HepG2 (cell line): ENCODE measurements around the gene TMEM143. TPM values are rescaled to one million over a fixed set of nuclear protein-coding genes. Genes with fewer than 3 reads are reported as not detected.

Experiments used
- AGO2 ChIP-seq: fragments of 200-400 bp; formaldehyde crosslinking; optimal IDR thresholded peaks from 2 replicates; pipeline ENCODE3; 2017; ENCODE audit warnings: mild to moderate bottlenecking, low read depth, low read length, moderate library complexity
- ARID3A ChIP-seq: IDR thresholded peaks from 2 replicates; pipeline ENCODE4 v1.6.1; 2012; ENCODE audit warnings: low read depth, low read length, improper control_type of control experiment
- ELK4 ChIP-seq: sonication (generic); formaldehyde crosslinking; IDR thresholded peaks from 2 replicates; pipeline ENCODE4 v1.9.0; 2021; ENCODE audit warnings: missing genetic modification reagents, borderline replicate concordance
- EP300 ChIP-seq, 3 experiments: sonication (generic) in 1 of 3; formaldehyde crosslinking in 1 of 3; IDR thresholded peaks; 2 replicates each; pipeline versions ENCODE4 v1.5.1 to v1.6.1; 2011 to 2020; ENCODE audit warnings: low read depth in 2 of 3, low read length in 2 of 3, borderline replicate concordance in 1 of 3, improper control_type of control experiment in 1 of 3, mild to moderate bottlenecking in 1 of 3, missing genetic modification reagents in 1 of 3, moderate library complexity in 1 of 3
- GMEB1 ChIP-seq: sonication (generic); formaldehyde crosslinking; IDR thresholded peaks from 2 replicates; pipeline ENCODE4 v1.5.1; 2020; ENCODE audit warnings: missing genetic modification reagents, mild to moderate bottlenecking, borderline replicate concordance
- GZF1 ChIP-seq: sonication (generic); formaldehyde crosslinking; IDR thresholded peaks from 2 replicates; pipeline ENCODE4 v1.5.1; 2020; ENCODE audit warnings: mild to moderate bottlenecking, missing genetic modification reagents
- HMG20B ChIP-seq: conservative IDR thresholded peaks from 2 replicates; pipeline ENCODE4 v1.6.1; 2016; ENCODE audit warnings: missing genetic modification reagents, missing compliant biosample characterization
- HNRNPLL ChIP-seq: fragments of 200-400 bp; formaldehyde crosslinking; IDR thresholded peaks from 2 replicates; pipeline ENCODE4 v1.6.1; 2017; ENCODE audit warnings: mild to moderate bottlenecking, low read depth, low read length; ENCODE audit not compliant: poor library complexity, severe bottlenecking
- KLF6 ChIP-seq: IDR thresholded peaks from 2 replicates; pipeline ENCODE4 v1.8.0; 2016; ENCODE audit warnings: missing biosample characterization, missing genetic modification reagents
- MEIS2 ChIP-seq: sonication (generic); formaldehyde crosslinking; IDR thresholded peaks from 2 replicates; pipeline ENCODE4 v1.9.0; 2021; ENCODE audit warnings: mild to moderate bottlenecking, missing genetic modification reagents
- MLX ChIP-seq: IDR thresholded peaks from 2 replicates; pipeline ENCODE4 v1.6.1; 2016
- NFAT5 ChIP-seq: sonication (generic); formaldehyde crosslinking; IDR thresholded peaks from 2 replicates; pipeline ENCODE4 v1.4.0; 2020; ENCODE audit warnings: missing genetic modification reagents
- PHF21A ChIP-seq: sonication (generic); formaldehyde crosslinking; IDR thresholded peaks from 2 replicates; pipeline ENCODE4 v1.5.0; 2020; ENCODE audit warnings: mild to moderate bottlenecking, missing genetic modification reagents
- TBP ChIP-seq: sonication (generic); formaldehyde crosslinking; IDR thresholded peaks from 2 replicates; pipeline ENCODE4 v1.5.0; 2020; ENCODE audit warnings: missing genetic modification reagents
- TEAD2 ChIP-seq: sonication (generic); formaldehyde crosslinking; IDR thresholded peaks from 2 replicates; pipeline ENCODE4 v1.9.0; 2021; ENCODE audit warnings: missing genetic modification reagents
- ZFP62 ChIP-seq: sonication (generic); formaldehyde crosslinking; IDR thresholded peaks from 2 replicates; pipeline ENCODE4 v1.4.0; 2020; ENCODE audit warnings: missing genetic modification reagents
- ZNF17 ChIP-seq: sonication (generic); formaldehyde crosslinking; IDR thresholded peaks from 2 replicates; pipeline ENCODE4 v1.5.0; 2020; ENCODE audit warnings: mild to moderate bottlenecking, missing genetic modification reagents
- ZNF296 ChIP-seq: sonication (generic); formaldehyde crosslinking; conservative IDR thresholded peaks from 2 replicates; pipeline ENCODE4 v1.5.0; 2020; ENCODE audit warnings: mild to moderate bottlenecking, missing genetic modification reagents
- ZNF383 ChIP-seq: sonication (generic); formaldehyde crosslinking; IDR thresholded peaks from 2 replicates; pipeline ENCODE4 v1.4.0; 2020; ENCODE audit warnings: missing genetic modification reagents, mild to moderate bottlenecking, borderline replicate concordance
- polyA plus RNA-seq, 8 experiments: library from polyadenylated mRNA; depleted of rRNA in 3 of 8; stranded (reverse) in 7 of 8; unstranded in 1 of 8; fragments of >200 nt; fragmentation: Illumina TruSeq in 4 of 8; extraction: Trizol in 4 of 8; gene quantifications; 2 replicates each; pipeline versions ENCODE4 v1.2.1 to v1.2.3, GENCODE V29; 2011 to 2016; ENCODE audit warnings: low read depth in 4 of 8, missing spikeins in 1 of 8, mixed read lengths in 1 of 8; ENCODE audit not compliant: insufficient read depth in 1 of 8
- total RNA-seq, 5 experiments: library from RNA; depleted of rRNA; stranded (reverse); fragments of >200 nt; fragmentation: Illumina TruSeq; extraction: Trizol; gene quantifications; 2 replicates each; pipeline ENCODE4 v1.2.3, GENCODE V29; 2016; ENCODE audit warnings: low read depth in 1 of 5

TMEM143 gene
- total and polyA plus RNA-seq, 2 of the 13 experiments (the other 11 are each of a cell fraction or from before 2014, with no cell fraction given) = 7.7 to 11.3 TPM

- no peak for TF ChIP-seq GZF1 (CRISPR knock-in tag)
- no peak for TF ChIP-seq ZNF17 (CRISPR knock-in tag)
- TF ChIP-seq AGO2 = no peak
- TF ChIP-seq GMEB1 (CRISPR knock-in tag) = peak; percentile 48; the same call in 1 of the 2 replicates
- no peak for TF ChIP-seq ZNF383 (CRISPR knock-in tag)
- peak; percentile 91 for TF ChIP-seq MEIS2
- peak; percentile 96 for TF ChIP-seq PHF21A (CRISPR knock-in tag)
- TF ChIP-seq EP300 (IDR thresholded peaks at IDR 0.05; ENCODE audit: low read depth in 2 of 2, low read length in 2 of 2) = peak; percentile 53 to 97; a peak in 3 of 4 replicates
- peak; percentile 97 for TF ChIP-seq EP300 (CRISPR knock-in tag; IDR thresholded peaks at IDR 0.05; ENCODE audit: borderline replicate concordance)
- no peak for TF ChIP-seq KLF6
- TF ChIP-seq TEAD2 (CRISPR knock-in tag) = no peak
- no peak for TF ChIP-seq TBP
- TF ChIP-seq ARID3A = no peak
- peak; percentile 72 for TF ChIP-seq HMG20B (CRISPR knock-in tag)
- TF ChIP-seq ZNF296 (CRISPR knock-in tag) = no peak
- TF ChIP-seq ELK4 (CRISPR knock-in tag) = no peak
- TF ChIP-seq NFAT5 (CRISPR knock-in tag) = no peak
- peak; percentile 87 for TF ChIP-seq MLX (CRISPR knock-in tag)
- TF ChIP-seq HNRNPLL = no peak
- TF ChIP-seq ZFP62 (CRISPR knock-in tag) = no peak
Observed at GRCh38 chr19:48354332-48354992, 9.3 kb downstream of the TMEM143 start (continued).
